Chondrocyte (in vitro differentiated cells): ENCODE results near the gene PYGL. TPM values are rescaled to one million over a fixed set of nuclear protein-coding genes. Genes with fewer than 3 reads are reported as not detected.
"Not testable (repeated sequence)": the region's sequence is repeated elsewhere in the genome, so short reads cannot be mapped to it uniquely, and the experiment has no call there.

ENCODE experiments used
- DNase-seq: peaks from one replicate; pipeline ENCODE4 v3.0.0; 2021; ENCODE audit warnings: mixed read lengths, low spot score
- H3K27ac Mint-ChIP-seq: one replicate; pipeline ENCODE4 v1.8.0; 2021; ENCODE audit warnings: mild to moderate bottlenecking, moderate library complexity, mixed read lengths; ENCODE audit not compliant: unreplicated experiment
- H3K27me3 Mint-ChIP-seq: 2 replicates; pipeline ENCODE4 v1.8.0; 2021; ENCODE audit warnings: low read depth, mixed read lengths
- H3K36me3 Mint-ChIP-seq: 2 replicates; pipeline ENCODE4 v1.8.0; 2021; ENCODE audit warnings: low read depth, mixed read lengths
- H3K4me1 Mint-ChIP-seq: 2 replicates; pipeline ENCODE4 v1.8.0; 2021; ENCODE audit warnings: low read depth, mild to moderate bottlenecking, mixed read lengths
- H3K4me3 Mint-ChIP-seq: one replicate; pipeline ENCODE4 v1.8.0; 2021; ENCODE audit warnings: mild to moderate bottlenecking, moderate library complexity, mixed read lengths; ENCODE audit not compliant: unreplicated experiment
- H3K9me3 Mint-ChIP-seq: 2 replicates; pipeline ENCODE4 v1.8.0; 2021; ENCODE audit warnings: low read depth, mixed read lengths
- CTCF ChIP-seq: fragments of 200-600 bp; sonication (generic); IDR thresholded peaks from 2 replicates; pipeline ENCODE4 v1.5.0; 2021; ENCODE audit warnings: antibody characterized with exemption, mild to moderate bottlenecking, moderate library complexity
- total RNA-seq: library from RNA; stranded (reverse); gene quantifications from 3 replicates; pipeline ENCODE4 v1.2.1, GENCODE V29; 2021

Gene PYGL
- total RNA-seq, 1 donor from 2014 or later, result 120 TPM

- Mint-ChIP-seq H3K4me3 (no peak overlapping the region), H3K27ac (no peak overlapping the region), H3K27me3 (no peaks in the 10 kb centered on the region), H3K36me3 (peaks cover 19% of the 10 kb centered on the region), H3K9me3 (no peaks in the 10 kb centered on the region), H3K4me1 (no peaks in the 10 kb centered on the region)
- DNase-seq, result no peak
- TF ChIP-seq CTCF, result no peak
Measured at GRCh38 chr14:50897658-50898175, 46.6 kb downstream of the PYGL start.

- H3K9me3 Mint-ChIP-seq, H3K27me3 Mint-ChIP-seq, H3K4me1 Mint-ChIP-seq, H3K27ac Mint-ChIP-seq, DNase-seq, H3K4me3 Mint-ChIP-seq: not testable (repeated sequence)
- peaks cover 15% of the 10 kb centered on the region for H3K36me3 Mint-ChIP-seq
Measured at GRCh38 chr14:50897005-50897404, 47.3 kb downstream of the PYGL start.

GRCh38 chr14:50896421-50896820 is 47.9 kb downstream of the PYGL start:
- H3K27me3 Mint-ChIP-seq, DNase-seq, H3K4me3 Mint-ChIP-seq, H3K4me1 Mint-ChIP-seq, H3K9me3 Mint-ChIP-seq, H3K27ac Mint-ChIP-seq: not testable (repeated sequence)
- peaks cover 14% of the 10 kb centered on the region for H3K36me3 Mint-ChIP-seq

- Mint-ChIP-seq H3K27ac (no peak overlapping the region), H3K4me3 (no peak overlapping the region), H3K36me3 (peaks cover 5% of the 10 kb centered on the region), H3K4me1 (no peaks in the 10 kb centered on the region), H3K9me3 (no peaks in the 10 kb centered on the region), H3K27me3 (no peaks in the 10 kb centered on the region)
- DNase-seq, result no peak
- TF ChIP-seq CTCF, result no peak
Measured at GRCh38 chr14:50892255-50892654, 52.0 kb downstream of the PYGL start.

- Mint-ChIP-seq H3K4me1 (no peaks in the 10 kb centered on the region), H3K9me3 (no peaks in the 10 kb centered on the region), H3K4me3 (no peak overlapping the region), H3K27ac (no peak overlapping the region), H3K27me3 (no peaks in the 10 kb centered on the region), H3K36me3 (peaks cover 8% of the 10 kb centered on the region)
- no peak for TF ChIP-seq CTCF
- no peak for DNase-seq
Measured at GRCh38 chr14:50887476-50887875, 56.8 kb downstream of the PYGL start.

- peaks cover 4% of the 10 kb centered on the region for H3K27me3 Mint-ChIP-seq
- H3K36me3 Mint-ChIP-seq, result peaks cover 7% of the 10 kb centered on the region
- H3K4me3 Mint-ChIP-seq, result no peak overlapping the region
- TF ChIP-seq CTCF, result no peak
- no peak for DNase-seq
- no peak overlapping the region for H3K27ac Mint-ChIP-seq
- H3K4me1 Mint-ChIP-seq, result no peaks in the 10 kb centered on the region
- H3K9me3 Mint-ChIP-seq, result no peaks in the 10 kb centered on the region
Measured at GRCh38 chr14:50883827-50884197, 60.5 kb downstream of the PYGL start.
